Activated T-cell treated with anti-CD3 and anti-CD28 coated beads, Interleukin-2, amount 50 U/mL, for 4 hours (primary cell): ENCODE results near the gene TCHP. TPM values are rescaled to one million over a fixed set of nuclear protein-coding genes. Genes with fewer than 3 reads are reported as not detected.

Experiments used
- ATAC-seq, 2 donors: fragments of 200-7000 bp; cut with Tn5 transposase; one replicate each; pipeline ENCODE4 v1.10.0; 2021
- DNase-seq: peaks from one replicate; pipeline ENCODE4 v3.0.0-alpha.2; 2020
- H3K27me3 Mint-ChIP-seq: one replicate; pipeline ENCODE4 v1.8.0; 2021; ENCODE audit warnings: low read depth, mixed read lengths
- H3K36me3 Mint-ChIP-seq: one replicate; pipeline ENCODE4 v1.8.0; 2022; ENCODE audit warnings: mixed read lengths; ENCODE audit not compliant: insufficient read depth
- H3K4me1 Mint-ChIP-seq: one replicate; pipeline ENCODE4 v1.8.0; 2021; ENCODE audit warnings: low read depth, mixed read lengths
- H3K4me3 Mint-ChIP-seq: one replicate; pipeline ENCODE4 v1.8.0; 2021; ENCODE audit warnings: mild to moderate bottlenecking, moderate library complexity, mixed read lengths
- H3K9me3 Mint-ChIP-seq: one replicate; pipeline ENCODE4 v1.8.0; 2021; ENCODE audit warnings: mixed read lengths
- total RNA-seq, 3 donors: library from RNA; stranded (reverse); gene quantifications; one replicate each; pipeline ENCODE4 v1.2.1, GENCODE V29; 2021

TCHP gene
- total RNA-seq, 3 donors from 2014 or later, result 25.4 to 27.9 (median 25.4) TPM

DNA sequence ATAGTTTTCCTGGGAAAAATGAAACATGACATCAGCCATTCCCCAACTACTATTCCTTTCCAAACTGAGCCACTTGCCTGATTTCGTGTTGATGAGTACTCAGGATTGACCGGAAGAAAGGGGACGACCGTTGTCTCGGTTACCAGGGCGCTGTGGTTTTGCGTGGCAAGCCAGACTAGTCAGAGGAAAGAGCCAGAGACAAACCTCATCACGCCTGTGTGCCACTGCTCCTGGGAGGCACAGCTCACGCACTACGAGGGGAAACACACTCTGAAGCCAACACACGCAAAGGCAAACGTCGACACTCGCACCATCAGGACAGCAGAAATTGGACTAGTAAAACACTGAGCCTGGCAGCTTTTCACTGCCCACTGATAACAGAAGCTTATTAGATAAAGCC, 61.1 kb downstream of the TCHP start:
- Mint-ChIP-seq H3K4me3 (no peak overlapping the region), H3K36me3 (peaks cover 26% of the 10 kb centered on the region), H3K27me3 (no peaks in the 10 kb centered on the region), H3K9me3 (no peaks in the 10 kb centered on the region), H3K4me1 (no peaks in the 10 kb centered on the region)
- ATAC-seq (no peak), DNase-seq (no peak)

DNA sequence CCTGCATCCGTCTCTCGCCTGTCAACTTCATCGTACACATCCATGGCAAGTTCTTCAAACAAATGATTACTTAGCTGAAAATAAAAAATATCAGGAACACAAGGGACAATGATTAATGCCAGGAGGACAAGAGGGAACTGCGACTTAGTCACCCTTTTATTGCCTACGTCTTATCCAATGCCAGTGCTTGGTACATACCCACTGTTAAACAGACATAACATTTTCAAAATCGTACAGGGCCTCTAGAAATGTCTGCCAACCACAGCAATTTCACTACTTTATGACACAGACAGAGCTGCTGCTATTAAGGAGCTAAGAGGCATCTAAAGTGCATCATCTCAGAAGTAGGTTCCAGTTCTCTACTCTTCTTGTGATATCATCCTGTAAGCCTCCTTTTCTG, 61.5 kb downstream of the TCHP start:
- Mint-ChIP-seq H3K4me1 (no peaks in the 10 kb centered on the region), H3K4me3 (no peak overlapping the region), H3K36me3 (peaks cover 30% of the 10 kb centered on the region), H3K27me3 (no peaks in the 10 kb centered on the region), H3K9me3 (no peaks in the 10 kb centered on the region)
- ATAC-seq, result peak in 1 of 2 donors; percentile 27
- DNase-seq, result no peak

DNA sequence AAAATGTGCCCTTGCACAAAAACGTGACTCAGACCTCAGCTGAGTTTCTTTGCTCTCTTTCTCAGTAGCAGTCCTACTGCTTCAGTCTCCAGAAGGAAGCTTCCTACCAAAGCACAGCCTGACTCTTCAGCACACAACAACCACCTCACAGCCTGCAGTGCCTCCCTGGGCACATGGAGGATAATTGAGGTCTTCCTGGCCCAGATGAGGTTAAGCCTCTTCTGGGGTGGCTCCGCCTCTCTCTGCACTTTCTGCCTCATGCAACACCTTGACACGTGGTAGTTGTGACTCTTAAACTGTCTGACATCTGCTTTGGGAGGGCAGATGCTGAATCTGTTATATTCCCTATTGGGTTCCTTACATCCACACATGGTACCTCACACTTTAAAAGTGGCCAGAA, 62.3 kb downstream of the TCHP start:
- peaks cover 31% of the 10 kb centered on the region for H3K36me3 Mint-ChIP-seq
- no peak overlapping the region for H3K4me3 Mint-ChIP-seq
- H3K27me3 Mint-ChIP-seq, result no peaks in the 10 kb centered on the region
- no peak for DNase-seq
- H3K9me3 Mint-ChIP-seq, result no peaks in the 10 kb centered on the region
- no peak for ATAC-seq
- H3K4me1 Mint-ChIP-seq, result peaks cover 2% of the 10 kb centered on the region

DNA sequence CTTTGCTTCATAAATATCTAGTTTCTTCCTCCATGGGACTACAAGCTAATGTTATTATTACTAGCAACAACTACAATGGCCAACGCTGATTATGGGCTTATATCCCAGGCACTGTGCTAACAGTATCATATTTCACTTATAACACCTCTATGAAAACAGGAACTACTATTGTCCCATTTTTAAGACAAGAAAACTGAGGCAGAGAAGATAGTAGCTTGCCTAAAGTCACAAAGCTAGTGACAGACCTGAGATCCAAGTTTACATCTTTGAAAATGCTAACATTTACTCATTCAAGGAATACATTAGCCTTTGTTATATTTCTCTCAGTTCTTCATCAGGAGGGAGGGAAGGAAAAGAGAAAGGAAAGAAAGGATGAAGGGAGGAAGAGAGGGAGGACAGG, 63.3 kb downstream of the TCHP start:
- Mint-ChIP-seq H3K36me3 (peaks cover 32% of the 10 kb centered on the region), H3K4me3 (no peak overlapping the region), H3K27me3 (no peaks in the 10 kb centered on the region), H3K4me1 (peaks cover 10% of the 10 kb centered on the region), H3K9me3 (no peaks in the 10 kb centered on the region)
- DNase-seq (no peak), ATAC-seq (no peak)

DNA sequence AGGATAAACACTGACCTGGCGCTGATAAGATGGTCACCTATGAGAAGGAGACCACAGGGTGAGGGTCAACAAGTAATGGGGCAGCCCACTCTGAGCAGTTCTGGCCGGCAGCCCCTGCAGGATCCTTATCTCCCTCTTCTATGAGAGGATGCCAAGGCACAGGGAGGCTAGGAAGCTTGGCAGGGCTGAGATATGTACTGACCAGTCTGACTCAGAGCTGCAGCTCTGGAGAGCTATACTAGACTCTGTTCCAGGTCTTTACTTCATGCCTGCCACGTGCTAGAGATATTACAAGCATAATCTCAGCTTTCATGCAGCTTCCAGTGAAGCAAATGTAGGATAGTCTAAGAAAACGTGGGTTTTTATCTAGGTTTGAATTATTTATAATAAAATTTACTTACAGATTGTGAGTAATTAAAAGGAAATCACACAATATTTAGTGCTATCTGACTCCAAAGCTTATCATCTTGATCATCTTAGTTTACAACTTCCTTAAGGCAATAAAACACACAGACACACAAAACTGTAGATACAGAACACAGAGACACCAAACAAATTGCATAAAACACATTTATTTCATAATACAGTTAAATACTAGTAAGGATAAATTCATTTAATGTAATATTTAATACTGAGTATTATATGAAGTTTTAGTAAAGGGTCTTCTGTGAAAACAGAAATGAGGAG, 63.8 kb downstream of the TCHP start:
- Mint-ChIP-seq H3K27me3 (no peaks in the 10 kb centered on the region), H3K36me3 (peaks cover 28% of the 10 kb centered on the region), H3K4me3 (no peak overlapping the region), H3K4me1 (peaks cover 10% of the 10 kb centered on the region), H3K9me3 (no peaks in the 10 kb centered on the region)
- ATAC-seq, result no peak
- DNase-seq, result no peak

DNA sequence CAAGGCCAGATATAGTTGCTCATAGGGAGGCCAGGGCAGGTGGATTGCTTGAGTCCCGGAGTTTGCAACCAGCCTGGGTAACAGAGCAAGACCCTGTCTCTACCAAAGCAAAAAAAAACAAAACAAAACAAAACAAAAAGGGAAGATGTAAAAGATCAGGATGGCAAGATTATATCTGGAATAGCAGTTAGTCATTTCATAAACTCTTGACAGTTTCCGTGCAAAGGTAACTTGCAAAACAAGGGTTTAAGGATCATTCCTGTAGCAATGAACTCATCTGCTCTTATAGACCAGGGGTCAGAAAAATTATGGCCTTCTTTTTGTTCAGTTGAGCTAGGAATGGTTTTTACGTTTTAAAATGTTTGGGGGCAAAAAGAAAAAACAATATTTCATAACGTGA, 66.5 kb downstream of the TCHP start:
- ATAC-seq, result no peak
- no peak overlapping the region for H3K4me3 Mint-ChIP-seq

DNA sequence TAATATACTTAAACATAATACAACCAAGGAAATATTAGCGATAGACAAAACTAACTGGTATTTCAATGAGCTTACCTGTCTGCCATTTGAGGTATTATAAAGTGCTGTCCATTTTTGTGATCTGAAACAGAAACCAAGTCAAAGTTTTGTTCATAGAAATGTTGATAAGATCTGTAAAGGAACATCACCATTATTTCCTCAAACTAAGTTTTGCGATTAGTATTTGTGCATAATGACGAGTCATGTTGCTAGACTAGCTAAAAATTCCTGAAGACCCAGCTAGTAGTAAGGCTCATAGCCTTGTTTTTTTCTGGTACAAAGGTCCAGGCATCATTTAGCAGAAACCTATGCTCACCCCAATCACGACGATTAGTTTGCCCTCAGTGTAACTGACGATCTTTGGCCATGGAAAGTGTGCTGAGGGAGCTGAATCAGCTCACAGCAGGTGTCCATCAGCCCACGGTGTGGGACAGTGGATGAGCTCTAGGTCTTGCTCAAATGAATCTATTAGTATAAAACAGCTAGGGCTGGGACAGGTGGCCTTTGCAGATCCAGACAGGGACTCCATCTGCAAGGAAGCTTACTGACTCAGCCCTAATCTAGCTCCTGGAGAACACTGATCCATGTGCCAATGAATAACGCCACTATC, 67.4 kb downstream of the TCHP start:
- DNase-seq (no peak), ATAC-seq (peak; percentile 46 to 51)
- Mint-ChIP-seq H3K9me3 (no peaks in the 10 kb centered on the region), H3K4me3 (peak overlapping the region; percentile 4), H3K36me3 (peaks cover 29% of the 10 kb centered on the region), H3K27me3 (no peaks in the 10 kb centered on the region), H3K4me1 (peaks cover 12% of the 10 kb centered on the region)

More for the DNA sequence above, 66.5 kb downstream of the TCHP start:
- no peaks in the 10 kb centered on the region for H3K27me3 Mint-ChIP-seq
- H3K4me1 Mint-ChIP-seq, result peaks cover 12% of the 10 kb centered on the region
- no peaks in the 10 kb centered on the region for H3K9me3 Mint-ChIP-seq
- DNase-seq, result no peak
- H3K36me3 Mint-ChIP-seq, result peaks cover 26% of the 10 kb centered on the region

Other genes starting within 250 kb of the TCHP start
- 1 to 10 TPM; 4.2 to 6.7 (median 4.8) TPM for gene FAM222A, start 186.4 kb upstream of the TCHP start, total RNA-seq
- not detected for gene TRPV4, start 66.9 kb upstream of the TCHP start, total RNA-seq
- gene GLTP, start 19.7 kb upstream of the TCHP start, total RNA-seq, result 10 to 100 TPM; 38.8 to 44.7 (median 40.0) TPM
- 10 to 100 TPM; 43.0 to 51.8 (median 49.0) TPM for gene GIT2, start 96.1 kb downstream of the TCHP start, total RNA-seq
- 10 to 100 TPM; 30.6 to 42.7 (median 38.8) TPM for gene ANKRD13A, start 99.2 kb downstream of the TCHP start, total RNA-seq
- 1 to 10 TPM; 5.9 to 6.8 (median 6.4) TPM for gene C12orf76, start 148.2 kb downstream of the TCHP start, total RNA-seq
- 1 to 10 TPM; 1.7 to 2.0 (median 1.7) TPM for gene IFT81, start 224.1 kb downstream of the TCHP start, total RNA-seq